SU-DHL-6 (cell line): ENCODE results near the gene KCNJ12.
"Not testable (repeated sequence)": the region's sequence is repeated elsewhere in the genome, so short reads cannot be mapped to it uniquely, and the experiment has no call there.

Source experiments
- CTCF ChIP-seq: fragments of 200-600 bp; sonication (generic); IDR thresholded peaks from one replicate; pipeline ENCODE4 v1.5.1; 2017; ENCODE audit warnings: antibody characterized with exemption, mild to moderate bottlenecking, low read length, moderate library complexity; ENCODE audit not compliant: insufficient read depth, poor library complexity, severe bottlenecking
- EZH2phosphoT487 ChIP-seq: fragments of 200-600 bp; sonication (generic), shearing (Covaris generic); conservative IDR thresholded peaks from 2 replicates; pipeline ENCODE4 v1.6.1; 2018; ENCODE audit warnings: mild to moderate bottlenecking, antibody characterized with exemption, low read length, moderate library complexity, mixed read lengths

- TF ChIP-seq CTCF, EZH2phosphoT487: not testable (repeated sequence)
Observed at GRCh38 chr17:21438316-21439014, 62.3 kb downstream of the KCNJ12 start.
